Transverse colon (tissue), 4 donors: ENCODE results near the gene B9D1. TPM values are rescaled to one million over a fixed set of nuclear protein-coding genes. Genes with fewer than 3 reads are reported as not detected.

Experiments
- DNase-seq: peaks from one replicate; pipeline ENCODE4 v3.0.0-alpha.2; 2019
- H3K27ac ChIP-seq, 4 donors: fragments of 200-600 bp; sonication (generic); 2 replicates each; pipeline ENCODE4 v1.5.1; 2016 to 2018; ENCODE audit warnings: inconsistent platforms in 4 of 4
- H3K27me3 ChIP-seq: fragments of 200-600 bp; sonication (generic); 2 replicates; pipeline ENCODE4 v1.5.1; 2017; ENCODE audit warnings: inconsistent platforms
- H3K36me3 ChIP-seq, 4 donors: fragments of 200-600 bp; sonication (generic); 2 replicates each; pipeline ENCODE4 v1.5.1; 2017 to 2019; ENCODE audit warnings: inconsistent platforms in 4 of 4
- H3K4me1 ChIP-seq, 4 donors: fragments of 200-600 bp; sonication (generic); 2 replicates each; pipeline ENCODE4 v1.5.1; 2017 to 2020; ENCODE audit warnings: inconsistent platforms in 4 of 4
- H3K4me3 ChIP-seq, 4 donors: fragments of 200-600 bp; sonication (generic); 1 replicate in 1 of 4; 2 replicates in 3 of 4; pipeline versions ENCODE4 v1.5.1 to v1.6.1; 2017 to 2019; ENCODE audit warnings: inconsistent platforms in 4 of 4
- H3K9me3 ChIP-seq, 2 donors: fragments of 200-600 bp; sonication (generic); 2 replicates each; pipeline ENCODE4 v1.5.1; 2017 to 2019; ENCODE audit warnings: inconsistent platforms in 2 of 2
- EP300 ChIP-seq: sonication (generic); formaldehyde crosslinking; IDR thresholded peaks from one replicate; pipeline ENCODE4 v1.6.1; 2017; ENCODE audit warnings: antibody characterized with exemption, low read depth
- POLR2A ChIP-seq: fragments of 450-650 bp; IDR thresholded peaks from one replicate; pipeline ENCODE4 v1.6.1; 2016; ENCODE audit warnings: antibody characterized with exemption, mild to moderate bottlenecking, moderate library complexity
- POLR2AphosphoS5 ChIP-seq, 3 donors: sonication (generic); formaldehyde crosslinking; IDR thresholded peaks; one replicate each; pipeline ENCODE4 v1.6.1; 2016; ENCODE audit warnings: antibody characterized with exemption in 3 of 3
- WGBS, 2 donors: methylation state at CpG; one replicate each; pipeline ENCODE4 v1.1.5; 2018; ENCODE audit warnings: low coverage in 1 of 2; 5-methylcytosine and 5-hydroxymethylcytosine counted together
- in situ Hi-C, 4 donors: fragments of 200-750 bp; cut with MboI; loops; one replicate each; pipeline versions ENCODE4 v1.15.0 to v1.15.1; 2017; ENCODE audit warnings: low sequenced_read_pairs in 3 of 4, low pct_ligation_motif_present in 1 of 4, low pct_unique_long_range_greater_than_20kb in 1 of 4
- intact Hi-C: fragments of 100-400 bp; cut with DNase I; formaldehyde crosslinking; loops from one replicate; pipeline ENCODE4 v1.15.1; 2023; ENCODE audit warnings: low total_unique reads
- total RNA-seq, 4 donors: library from RNA; depleted of rRNA; stranded (reverse); fragments of >200 nt; gene quantifications; one replicate each; pipeline ENCODE4 v1.1.0, GENCODE V29; 2016
- TF ChIP-seq, protein P1 (sequence below), 5 experiments: fragments of 200-600 bp in 3 of 5; fragments of 450-650 bp in 2 of 5; sonication (generic) in 3 of 5; IDR thresholded peaks; 1 replicate in 2 of 5; 2 replicates in 3 of 5; pipeline ENCODE4 v1.5.1; 2016 to 2017; ENCODE audit warnings: antibody characterized with exemption in 5 of 5, inconsistent platforms in 3 of 5, mild to moderate bottlenecking in 2 of 5, moderate library complexity in 1 of 5

The B9D1 gene
- total RNA-seq, 4 donors from 2014 or later, result 6.0 to 17.6 (median 9.5) TPM

DNA sequence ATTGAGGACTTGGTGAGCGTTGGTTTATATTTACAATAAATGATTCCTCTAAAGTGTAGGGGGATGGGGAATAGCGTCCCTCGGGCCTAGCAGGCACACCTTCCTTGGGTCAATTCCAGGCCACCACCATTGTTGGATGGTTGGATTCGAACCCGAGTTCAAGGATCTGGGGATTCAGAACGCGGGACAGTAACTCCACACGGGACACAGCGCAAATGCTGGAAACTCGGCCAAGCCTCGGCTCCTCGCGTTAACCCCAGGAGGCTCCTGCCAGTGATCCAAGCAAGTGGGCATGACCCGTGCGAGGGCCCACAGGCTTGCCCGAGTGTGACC, 613 bp downstream of the B9D1 start:
- H3K27ac ChIP-seq, result peak overlapping the region; percentile 71 to 88 (median 85)
- H3K4me1 ChIP-seq, result peaks cover 8 to 14% (median 12%) of the 10 kb centered on the region in 4 donors
- no peaks in the 10 kb centered on the region for H3K36me3 ChIP-seq
- peak overlapping the region; percentile 61 to 78 (median 69) for H3K4me3 ChIP-seq
- in situ Hi-C loops (loop anchor here (5.0 to 25.0 kb wide), 5 partner anchors 83 to 403 kb away; partner anchors contain the start of gene ALDH3A2 (in 1 of the 4)), intact Hi-C loops (loop anchor here (1.0 to 10.0 kb wide), 3 partner anchors 85 to 403 kb away; no protein-coding TSS in a partner anchor)
- no peaks in the 10 kb centered on the region for H3K27me3 ChIP-seq
- no peak for DNase-seq
- 12 to 21% methylated on average over 4 to 16 of the region's 16 CpGs for WGBS, 2 donors
- TF ChIP-seq POLR2A (no peak), EP300 (no peak), POLR2AphosphoS5 (IDR thresholded peaks at IDR 0.05) (no peak)
- TF ChIP-seq, protein P1, sequence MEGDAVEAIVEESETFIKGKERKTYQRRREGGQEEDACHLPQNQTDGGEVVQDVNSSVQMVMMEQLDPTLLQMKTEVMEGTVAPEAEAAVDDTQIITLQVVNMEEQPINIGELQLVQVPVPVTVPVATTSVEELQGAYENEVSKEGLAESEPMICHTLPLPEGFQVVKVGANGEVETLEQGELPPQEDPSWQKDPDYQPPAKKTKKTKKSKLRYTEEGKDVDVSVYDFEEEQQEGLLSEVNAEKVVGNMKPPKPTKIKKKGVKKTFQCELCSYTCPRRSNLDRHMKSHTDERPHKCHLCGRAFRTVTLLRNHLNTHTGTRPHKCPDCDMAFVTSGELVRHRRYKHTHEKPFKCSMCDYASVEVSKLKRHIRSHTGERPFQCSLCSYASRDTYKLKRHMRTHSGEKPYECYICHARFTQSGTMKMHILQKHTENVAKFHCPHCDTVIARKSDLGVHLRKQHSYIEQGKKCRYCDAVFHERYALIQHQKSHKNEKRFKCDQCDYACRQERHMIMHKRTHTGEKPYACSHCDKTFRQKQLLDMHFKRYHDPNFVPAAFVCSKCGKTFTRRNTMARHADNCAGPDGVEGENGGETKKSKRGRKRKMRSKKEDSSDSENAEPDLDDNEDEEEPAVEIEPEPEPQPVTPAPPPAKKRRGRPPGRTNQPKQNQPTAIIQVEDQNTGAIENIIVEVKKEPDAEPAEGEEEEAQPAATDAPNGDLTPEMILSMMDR (IDR thresholded peaks at IDR 0.05), result no peak
- H3K9me3 ChIP-seq, result no peaks in the 10 kb centered on the region

DNA sequence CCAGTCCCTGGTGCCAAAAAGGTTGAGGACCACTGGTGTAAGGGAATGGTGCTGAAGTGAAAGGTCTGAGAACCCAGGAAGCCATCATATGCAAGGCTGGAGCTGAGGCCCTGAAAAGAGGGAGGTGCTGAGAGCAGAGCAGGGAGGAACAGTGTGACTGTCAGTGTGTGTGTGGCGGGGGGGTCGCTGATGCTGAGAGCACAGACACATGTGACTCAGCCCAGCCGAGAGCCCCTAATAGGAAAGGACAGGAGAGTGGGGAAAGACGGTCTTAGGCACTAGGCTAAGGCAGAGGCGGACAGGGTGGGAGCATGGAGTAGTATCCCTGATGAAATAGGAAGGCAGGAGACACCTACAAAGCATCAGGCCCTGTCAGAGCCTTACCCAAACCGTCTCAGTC, 1.2 kb downstream of the B9D1 start:
- in situ Hi-C loops (loop anchor here (5.0 to 25.0 kb wide), 5 partner anchors 83 to 403 kb away; partner anchors contain the start of gene ALDH3A2 (in 1 of the 4)), intact Hi-C loops (loop anchor here (10.0 kb wide), 2 partner anchors 143 to 403 kb away; no protein-coding TSS in a partner anchor)
- Histone ChIP-seq H3K4me3 (no peak overlapping the region), H3K9me3 (no peaks in the 10 kb centered on the region), H3K4me1 (peaks cover 8 to 14% (median 12%) of the 10 kb centered on the region in 4 donors), H3K36me3 (no peaks in the 10 kb centered on the region), H3K27me3 (no peaks in the 10 kb centered on the region), H3K27ac (peak overlapping the region in 3 of 4 donors; percentile 71 to 88 (median 85))
- TF ChIP-seq, protein P1 (IDR thresholded peaks at IDR 0.05), result no peak
- no peak for TF ChIP-seq EP300
- no peak for TF ChIP-seq POLR2A
- no peak for TF ChIP-seq POLR2AphosphoS5 (IDR thresholded peaks at IDR 0.05)
- 79 to 80% methylated on average over 6 of the region's 6 CpGs for WGBS, 2 donors
- DNase-seq, result peak; percentile 10

DNA sequence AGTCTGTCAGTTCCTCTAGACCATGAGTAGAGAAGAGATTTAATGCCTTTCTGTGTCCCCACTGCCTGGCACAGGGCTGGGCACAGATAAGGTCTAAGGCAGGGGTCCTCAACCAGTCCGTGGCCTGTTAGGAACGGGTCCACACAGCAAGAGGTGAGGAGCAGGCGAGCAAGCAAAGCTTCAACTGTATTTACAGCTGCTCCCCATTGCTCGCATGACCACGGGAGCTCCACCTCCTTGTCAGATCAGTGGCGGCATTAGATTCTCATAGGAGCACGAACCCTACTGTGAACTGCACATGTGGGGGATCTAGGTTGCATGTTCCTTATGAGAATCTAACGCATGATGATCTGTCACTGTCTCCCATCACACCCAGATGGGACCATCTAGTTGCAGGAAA, 1.8 kb downstream of the B9D1 start:
- in situ Hi-C loops, result loop anchor here (5.0 to 25.0 kb wide), 5 partner anchors 84 to 404 kb away; partner anchors contain the start of gene ALDH3A2 (in 1 of the 4)
- intact Hi-C loops, result loop anchor here (10.0 kb wide), 2 partner anchors 144 to 404 kb away; no protein-coding TSS in a partner anchor
- no peak overlapping the region for H3K27ac ChIP-seq
- no peaks in the 10 kb centered on the region for H3K9me3 ChIP-seq
- no peak for TF ChIP-seq POLR2A
- TF ChIP-seq, protein P1 (IDR thresholded peaks at IDR 0.05), result no peak
- TF ChIP-seq POLR2AphosphoS5 (IDR thresholded peaks at IDR 0.05), result no peak
- TF ChIP-seq EP300, result no peak
- H3K36me3 ChIP-seq, result no peaks in the 10 kb centered on the region
- peaks cover 8 to 14% (median 12%) of the 10 kb centered on the region in 4 donors for H3K4me1 ChIP-seq
- no peak for DNase-seq
- H3K4me3 ChIP-seq, result no peak overlapping the region
- H3K27me3 ChIP-seq, result no peaks in the 10 kb centered on the region
- 85% methylated on average over 8 of the region's 8 CpGs; no CpG with 5 or more reads in 1 of the 2 donors for WGBS, 2 donors

DNA sequence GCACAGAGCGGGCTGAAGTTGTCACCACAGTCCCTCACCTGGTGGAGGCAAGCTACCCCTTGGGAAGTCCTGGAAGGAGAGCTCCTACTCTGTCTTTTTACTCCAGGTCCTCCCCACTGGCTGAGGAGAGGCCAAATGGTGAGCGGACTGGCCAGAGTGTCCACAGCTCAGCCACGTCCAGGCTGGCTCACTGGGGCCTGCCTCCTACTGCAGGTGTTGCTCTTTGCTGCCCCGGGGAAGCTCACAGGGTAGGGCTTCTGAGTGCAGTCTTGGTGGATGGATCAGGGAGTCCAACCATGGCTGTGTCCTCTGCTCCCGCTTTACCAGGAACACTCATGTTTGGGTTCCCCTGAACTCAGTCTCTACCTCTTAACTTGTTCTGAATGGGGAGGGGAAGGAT, 2.7 kb downstream of the B9D1 start:
- TF ChIP-seq, protein P1 (IDR thresholded peaks at IDR 0.05), result no peak
- TF ChIP-seq POLR2AphosphoS5 (IDR thresholded peaks at IDR 0.05) (no peak), EP300 (no peak), POLR2A (no peak)
- Histone ChIP-seq H3K27ac (no peak overlapping the region), H3K27me3 (no peaks in the 10 kb centered on the region), H3K4me1 (peaks cover 8 to 14% (median 12%) of the 10 kb centered on the region in 4 donors), H3K36me3 (no peaks in the 10 kb centered on the region), H3K4me3 (no peak overlapping the region), H3K9me3 (no peaks in the 10 kb centered on the region)
- no peak for DNase-seq
- 88% methylated on average over 1 to 5 of the region's 5 CpGs for WGBS, 2 donors
- in situ Hi-C loops, result loop anchor here (5.0 to 25.0 kb wide), 5 partner anchors 85 to 405 kb away; partner anchors contain the start of gene ALDH3A2 (in 1 of the 4)
- intact Hi-C loops, result loop anchor here (10.0 kb wide), 2 partner anchors 145 to 405 kb away; no protein-coding TSS in a partner anchor
